T-helper 22 cell (primary cell): ENCODE results near the gene EME1.

ENCODE experiments used
- DNase-seq: peaks from one replicate; pipeline ENCODE4 v3.0.0-alpha.2; 2020; ENCODE audit warnings: low read depth

Gene EME1

GRCh38 chr17:50363217-50364060 is 9.6 kb upstream of the EME1 start:
- DNase-seq: no peak

GRCh38 chr17:50364061-50364458 is 9.0 kb upstream of the EME1 start:
- no peak for DNase-seq

GRCh38 chr17:50364715-50365114 is 8.3 kb upstream of the EME1 start:
- no peak for DNase-seq

- DNase-seq: no peak
Measured at GRCh38 chr17:50365165-50365564, 7.9 kb upstream of the EME1 start.

- no peak for DNase-seq
Measured at GRCh38 chr17:50365649-50366393, 7.2 kb upstream of the EME1 start.

- no peak for DNase-seq
Measured at GRCh38 chr17:50367401-50367800, 5.6 kb upstream of the EME1 start.

- DNase-seq: no peak
Measured at GRCh38 chr17:50370052-50370451, 3.0 kb upstream of the EME1 start.

- no peak for DNase-seq
Measured at GRCh38 chr17:50371526-50371925, 1.5 kb upstream of the EME1 start.

- DNase-seq: no peak
Measured at GRCh38 chr17:50372222-50372757, 739 bp upstream of the EME1 start.

- DNase-seq: no peak
Measured at GRCh38 chr17:50373705-50374104, 676 bp downstream of the EME1 start.

- no peak for DNase-seq
Measured at GRCh38 chr17:50375858-50376538, 3.0 kb downstream of the EME1 start.

- DNase-seq: no peak
Measured at GRCh38 chr17:50379351-50380132, 6.5 kb downstream of the EME1 start.

- no peak for DNase-seq
Measured at GRCh38 chr17:50380369-50381259, 7.6 kb downstream of the EME1 start.

- no peak for DNase-seq
Measured at GRCh38 chr17:50381260-50381815, 8.3 kb downstream of the EME1 start.

GRCh38 chr17:50381920-50382319 is 8.9 kb downstream of the EME1 start:
- DNase-seq: no peak

GRCh38 chr17:50382931-50383330 is 9.9 kb downstream of the EME1 start:
- DNase-seq: no peak

- DNase-seq: no peak
Measured at GRCh38 chr17:50386510-50386909, 13.5 kb downstream of the EME1 start.

- DNase-seq: no peak
Measured at GRCh38 chr17:50388728-50389127, 15.7 kb downstream of the EME1 start.

- DNase-seq: no peak
Measured at GRCh38 chr17:50389534-50389933, 16.5 kb downstream of the EME1 start.

- DNase-seq: no peak
Measured at GRCh38 chr17:50392621-50393020, 19.6 kb downstream of the EME1 start.
